HG03039 (cell line): ENCODE measurements around the gene ZNF423.

Experiments
- ATAC-seq: cut with Tn5 transposase; IDR thresholded peaks from one replicate; pipeline ENCODE4 v1.9.1; 2021; ENCODE audit warnings: mild to moderate bottlenecking, moderate library complexity; ENCODE audit not compliant: unreplicated experiment

The ZNF423 gene

GRCh38 chr16:49502136-49502881, 353.6 kb downstream of the ZNF423 start:
- ATAC-seq, result no peak

GRCh38 chr16:49499869-49500610, 355.9 kb downstream of the ZNF423 start:
- no peak for ATAC-seq

- no peak for ATAC-seq
Observed at GRCh38 chr16:49499414-49499785, 356.5 kb downstream of the ZNF423 start.

GRCh38 chr16:49498666-49499413, 357.1 kb downstream of the ZNF423 start:
- ATAC-seq, result no peak

- ATAC-seq, result no peak
Observed at GRCh38 chr16:49498264-49498663, 357.6 kb downstream of the ZNF423 start.

- no peak for ATAC-seq
Observed at GRCh38 chr16:49497466-49497865, 358.4 kb downstream of the ZNF423 start.

- ATAC-seq, result no peak
Observed at GRCh38 chr16:49496656-49497055, 359.3 kb downstream of the ZNF423 start.

GRCh38 chr16:49495596-49496355, 360.1 kb downstream of the ZNF423 start:
- ATAC-seq, result no peak

GRCh38 chr16:49494891-49495566, 360.9 kb downstream of the ZNF423 start:
- no peak for ATAC-seq

GRCh38 chr16:49494474-49494873, 361.4 kb downstream of the ZNF423 start:
- no peak for ATAC-seq

GRCh38 chr16:49493836-49494235, 362.1 kb downstream of the ZNF423 start:
- ATAC-seq, result no peak

- no peak for ATAC-seq
Observed at GRCh38 chr16:49492896-49493626, 362.9 kb downstream of the ZNF423 start.

GRCh38 chr16:49491771-49492761, 363.8 kb downstream of the ZNF423 start:
- peak; percentile 56 for ATAC-seq

- no peak for ATAC-seq
Observed at GRCh38 chr16:49491106-49491670, 364.7 kb downstream of the ZNF423 start.

- ATAC-seq, result no peak
Observed at GRCh38 chr16:49490321-49490705, 365.6 kb downstream of the ZNF423 start.

- ATAC-seq, result no peak
Observed at GRCh38 chr16:49489686-49490320, 366.1 kb downstream of the ZNF423 start.

GRCh38 chr16:49488740-49489525, 367.0 kb downstream of the ZNF423 start:
- ATAC-seq, result no peak
